GM23338 (cell line): Measurements from ENCODE around the gene FXN.
"Not testable (repeated sequence)": the region's sequence is repeated elsewhere in the genome, so short reads cannot be mapped to it uniquely, and the experiment has no call there.

Experiments
- JUNB ChIP-seq: IDR thresholded peaks from one replicate; pipeline ENCODE4 v1.6.1; 2016; ENCODE audit warnings: antibody characterized with exemption; ENCODE audit not compliant: unreplicated experiment
- STAT1 ChIP-seq: IDR thresholded peaks from one replicate; pipeline ENCODE4 v1.6.1; 2016; ENCODE audit warnings: antibody characterized with exemption; ENCODE audit not compliant: unreplicated experiment
- ZNF114 ChIP-seq: fragments of 250-450 bp; sonication (Bioruptor Pico); IDR thresholded peaks from 2 replicates; pipeline ENCODE4 v1.5.0; 2020; ENCODE audit warnings: mild to moderate bottlenecking, moderate library complexity

DNA sequence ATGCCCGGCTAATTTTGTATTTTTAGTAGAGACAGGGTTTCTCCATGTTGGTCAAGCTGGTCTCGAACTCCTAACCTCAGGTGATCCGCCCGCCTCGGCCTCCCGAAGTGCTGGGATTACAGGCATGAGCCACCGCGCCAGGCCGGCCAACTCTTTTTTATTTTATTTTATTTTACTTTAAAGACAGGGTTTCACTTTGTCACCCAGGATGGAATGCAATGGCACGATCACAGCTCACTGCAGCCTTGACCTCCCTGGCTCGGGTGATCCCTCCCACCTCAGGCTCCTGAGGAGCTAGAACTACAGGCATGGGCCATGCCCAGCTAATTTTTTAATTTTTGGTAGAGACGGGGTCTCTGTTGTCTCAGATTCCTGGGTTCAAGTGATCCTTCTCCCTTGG lies 15.4 kb downstream of the FXN start:
- not testable (repeated sequence) for TF ChIP-seq JUNB; STAT1; ZNF114 (CRISPR knock-in tag)
